ENCODE data around the gene PNPLA1. TPM values are rescaled to one million over a fixed set of nuclear protein-coding genes. Genes with fewer than 3 reads are reported as not detected.

The PNPLA1 gene
- total RNA-seq, 4 donors from 2014 or later, result not detected

- DNase-seq, result no peak
- intact Hi-C loops (cut with DNase I; ENCODE audit: low total_unique reads), result no loop called here
These were observed 77.8 kb downstream of the PNPLA1 start for GRCh38 chr6:36347621-36348020.

GRCh38 chr6:36349240-36349639, 79.4 kb downstream of the PNPLA1 start:
- H3K27me3 ChIP-seq, result no peaks in the 10 kb centered on the region
- H3K4me1 ChIP-seq, result peaks cover 0 to 4% of the 10 kb centered on the region in 2 donors
- no peak overlapping the region for H3K4me3 ChIP-seq
- peak overlapping the region in 1 of 2 donors; percentile 81 for H3K27ac ChIP-seq
- H3K9me3 ChIP-seq, result no peaks in the 10 kb centered on the region
- intact Hi-C loops (cut with DNase I; ENCODE audit: low total_unique reads), result no loop called here
- no peaks in the 10 kb centered on the region for H3K36me3 ChIP-seq
- no peak for DNase-seq
- no peak for TF ChIP-seq POLR2A (IDR thresholded peaks at IDR 0.05)
- no peak for TF ChIP-seq CTCF (IDR thresholded peaks at IDR 0.05)

More at GRCh38 chr6:36347621-36348020, 77.8 kb downstream of the PNPLA1 start:
- Histone ChIP-seq H3K27me3 (no peaks in the 10 kb centered on the region), H3K36me3 (no peaks in the 10 kb centered on the region), H3K9me3 (no peaks in the 10 kb centered on the region), H3K4me1 (peaks cover 0 to 4% of the 10 kb centered on the region in 2 donors), H3K4me3 (no peak overlapping the region), H3K27ac (no peak overlapping the region)
- TF ChIP-seq POLR2A (IDR thresholded peaks at IDR 0.05) (no peak), CTCF (IDR thresholded peaks at IDR 0.05) (no peak)

- H3K4me1 ChIP-seq, result peaks cover 0 to 4% of the 10 kb centered on the region in 2 donors
- peak overlapping the region; percentile 81 to 87 for H3K27ac ChIP-seq
- H3K9me3 ChIP-seq, result no peaks in the 10 kb centered on the region
- TF ChIP-seq POLR2A (IDR thresholded peaks at IDR 0.05) (no peak), CTCF (IDR thresholded peaks at IDR 0.05) (no peak)
- no peaks in the 10 kb centered on the region for H3K36me3 ChIP-seq
- H3K4me3 ChIP-seq, result no peak overlapping the region
- intact Hi-C loops (cut with DNase I; ENCODE audit: low total_unique reads), result no loop called here
- no peaks in the 10 kb centered on the region for H3K27me3 ChIP-seq
- DNase-seq, result no peak
These were observed 80.2 kb downstream of the PNPLA1 start for GRCh38 chr6:36350082-36350481.

- peak; percentile 80 to 81 for DNase-seq
- Histone ChIP-seq H3K36me3 (no peaks in the 10 kb centered on the region), H3K4me1 (peaks cover 0 to 4% of the 10 kb centered on the region in 2 donors), H3K27ac (peak overlapping the region; percentile 81 to 87), H3K4me3 (no peak overlapping the region), H3K9me3 (no peaks in the 10 kb centered on the region), H3K27me3 (no peaks in the 10 kb centered on the region)
- intact Hi-C loops (cut with DNase I; ENCODE audit: low total_unique reads), result no loop called here
- TF ChIP-seq CTCF (IDR thresholded peaks at IDR 0.05) (no peak), POLR2A (IDR thresholded peaks at IDR 0.05) (no peak)
These were observed 81.1 kb downstream of the PNPLA1 start for GRCh38 chr6:36350681-36351571.

GRCh38 chr6:36352477-36353157, 82.8 kb downstream of the PNPLA1 start:
- Histone ChIP-seq H3K36me3 (no peaks in the 10 kb centered on the region), H3K4me1 (peaks cover 0 to 4% of the 10 kb centered on the region in 2 donors), H3K9me3 (no peaks in the 10 kb centered on the region), H3K27ac (peak overlapping the region; percentile 81 to 87), H3K27me3 (no peaks in the 10 kb centered on the region), H3K4me3 (no peak overlapping the region)
- intact Hi-C loops (cut with DNase I; ENCODE audit: low total_unique reads), result no loop called here
- no peak for TF ChIP-seq POLR2A (IDR thresholded peaks at IDR 0.05)
- no peak for TF ChIP-seq CTCF (IDR thresholded peaks at IDR 0.05)
- no peak for DNase-seq
